Tibial nerve (tissue), 4 donors: ENCODE data around the gene C22orf15. TPM values are rescaled to one million over a fixed set of nuclear protein-coding genes. Genes with fewer than 3 reads are reported as not detected.
A peak's percentile ranks its signal among the peaks of the same experiment; 100 is the strongest.

Source experiments
- DNase-seq, 2 donors: peaks; one replicate each; pipeline ENCODE4 v3.0.0-alpha.2; 2019; ENCODE audit warnings: low spot score in 2 of 2
- H3K27ac ChIP-seq, 4 donors: fragments of 200-600 bp; sonication (generic) in 3 of 4; one replicate each; pipeline ENCODE4 v1.5.1; 2017 to 2019; ENCODE audit warnings: mild to moderate bottlenecking in 1 of 4
- H3K27me3 ChIP-seq, 2 donors: fragments of 200-600 bp; sonication (generic) in 1 of 2; one replicate each; pipeline versions ENCODE4 v1.5.1 to v1.6.0; 2017 to 2019
- H3K36me3 ChIP-seq, 3 donors: fragments of 200-600 bp; sonication (generic); one replicate each; pipeline ENCODE4 v1.5.1; 2018 to 2019
- H3K4me1 ChIP-seq, 4 donors: fragments of 200-600 bp; sonication (generic) in 3 of 4; one replicate each; pipeline ENCODE4 v1.5.1; 2017 to 2019
- H3K4me3 ChIP-seq, 4 donors: fragments of 200-600 bp; sonication (generic) in 3 of 4; one replicate each; pipeline ENCODE4 v1.5.1; 2017 to 2019; ENCODE audit warnings: mild to moderate bottlenecking in 1 of 4, moderate library complexity in 1 of 4
- H3K9me3 ChIP-seq, 4 donors: fragments of 200-600 bp; sonication (generic) in 3 of 4; one replicate each; pipeline ENCODE4 v1.5.1; 2017 to 2019
- EP300 ChIP-seq, 2 donors: sonication (generic); formaldehyde crosslinking; IDR thresholded peaks; one replicate each; pipeline ENCODE4 v1.6.1; 2017; ENCODE audit warnings: antibody characterized with exemption in 2 of 2, mild to moderate bottlenecking in 1 of 2
- POLR2A ChIP-seq, 2 donors: fragments of 450-650 bp; IDR thresholded peaks; one replicate each; pipeline ENCODE4 v1.6.1; 2017; ENCODE audit warnings: antibody characterized with exemption in 2 of 2, mild to moderate bottlenecking in 2 of 2, moderate library complexity in 2 of 2
- WGBS, 2 donors: methylation state at CpG; one replicate each; pipeline ENCODE4 v1.1.5; 2018; 5-methylcytosine and 5-hydroxymethylcytosine counted together
- total RNA-seq, 4 donors: library from RNA; depleted of rRNA; stranded (reverse); fragments of >200 nt; gene quantifications; one replicate each; pipeline ENCODE4 v1.1.0, GENCODE V29; 2016
- TF ChIP-seq, protein P1 (sequence below), 5 experiments: fragments of 200-600 bp in 3 of 5; fragments of 450-650 bp in 2 of 5; sonication (generic) in 3 of 5; IDR thresholded peaks; one replicate each; pipeline ENCODE4 v1.5.1; 2016 to 2019; ENCODE audit warnings: antibody characterized with exemption in 5 of 5, mild to moderate bottlenecking in 3 of 5, moderate library complexity in 2 of 5

C22orf15 gene
- total RNA-seq, 4 donors from 2014 or later, result 0.44 TPM; not detected in 3

DNA sequence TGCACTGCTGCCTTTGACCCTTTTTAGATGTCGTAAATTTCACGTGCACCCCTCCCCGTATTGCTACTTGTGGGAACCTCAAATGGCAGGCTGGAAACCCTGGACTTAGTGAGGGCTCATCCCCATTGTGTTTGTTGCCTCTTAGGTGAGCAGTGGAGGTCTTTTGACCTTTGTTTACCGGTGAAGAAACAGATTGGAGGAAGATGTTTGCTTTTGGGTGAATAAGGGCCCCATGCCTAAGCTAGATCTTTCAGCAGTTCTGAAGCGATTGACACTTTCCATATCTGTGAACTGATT is 24.8 kb downstream of the C22orf15 start:
- no peak for TF ChIP-seq POLR2A (IDR thresholded peaks at IDR 0.05)
- no peak for TF ChIP-seq EP300 (IDR thresholded peaks at IDR 0.05)
- TF ChIP-seq, protein P1, sequence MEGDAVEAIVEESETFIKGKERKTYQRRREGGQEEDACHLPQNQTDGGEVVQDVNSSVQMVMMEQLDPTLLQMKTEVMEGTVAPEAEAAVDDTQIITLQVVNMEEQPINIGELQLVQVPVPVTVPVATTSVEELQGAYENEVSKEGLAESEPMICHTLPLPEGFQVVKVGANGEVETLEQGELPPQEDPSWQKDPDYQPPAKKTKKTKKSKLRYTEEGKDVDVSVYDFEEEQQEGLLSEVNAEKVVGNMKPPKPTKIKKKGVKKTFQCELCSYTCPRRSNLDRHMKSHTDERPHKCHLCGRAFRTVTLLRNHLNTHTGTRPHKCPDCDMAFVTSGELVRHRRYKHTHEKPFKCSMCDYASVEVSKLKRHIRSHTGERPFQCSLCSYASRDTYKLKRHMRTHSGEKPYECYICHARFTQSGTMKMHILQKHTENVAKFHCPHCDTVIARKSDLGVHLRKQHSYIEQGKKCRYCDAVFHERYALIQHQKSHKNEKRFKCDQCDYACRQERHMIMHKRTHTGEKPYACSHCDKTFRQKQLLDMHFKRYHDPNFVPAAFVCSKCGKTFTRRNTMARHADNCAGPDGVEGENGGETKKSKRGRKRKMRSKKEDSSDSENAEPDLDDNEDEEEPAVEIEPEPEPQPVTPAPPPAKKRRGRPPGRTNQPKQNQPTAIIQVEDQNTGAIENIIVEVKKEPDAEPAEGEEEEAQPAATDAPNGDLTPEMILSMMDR (IDR thresholded peaks at IDR 0.05), result no peak
- Histone ChIP-seq H3K9me3 (no peaks in the 10 kb centered on the region), H3K4me1 (peaks cover 0 to 58% (median 24%) of the 10 kb centered on the region in 4 donors), H3K4me3 (peak overlapping the region; percentile 62 to 88 (median 84)), H3K36me3 (peaks cover 0 to 8% (median 3%) of the 10 kb centered on the region in 3 donors), H3K27me3 (no peaks in the 10 kb centered on the region), H3K27ac (peak overlapping the region; percentile 95 to 100 (median 98))
- 2 to 4% methylated on average over 5 of the region's 5 CpGs for whole genome bisulfite sequencing, 2 donors
- no peak for DNase-seq

DNA sequence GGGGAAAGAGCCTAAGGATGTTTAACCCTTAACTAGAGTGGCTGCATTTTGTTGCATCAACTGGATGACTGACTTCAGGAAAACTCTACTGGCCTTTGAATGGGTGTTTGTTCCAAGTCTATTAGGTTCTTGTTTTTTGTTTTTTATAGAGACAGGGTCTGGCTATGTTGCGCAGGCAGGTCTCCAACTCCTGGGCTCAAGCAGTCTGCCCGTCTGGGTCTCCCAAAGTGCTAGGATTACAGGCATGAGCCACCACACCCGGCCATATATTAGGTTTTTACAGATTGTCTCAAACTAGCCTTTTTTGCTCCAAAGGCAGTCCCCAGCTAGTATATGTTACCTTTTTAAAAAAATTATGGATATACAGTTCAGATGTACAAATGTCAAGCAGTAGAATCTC is 25.1 kb downstream of the C22orf15 start:
- Histone ChIP-seq H3K4me3 (peak overlapping the region; percentile 62 to 88 (median 84)), H3K4me1 (peaks cover 0 to 61% (median 24%) of the 10 kb centered on the region in 4 donors), H3K9me3 (no peaks in the 10 kb centered on the region), H3K27me3 (no peaks in the 10 kb centered on the region), H3K27ac (peak overlapping the region in 3 of 4 donors; percentile 97 to 100 (median 99)), H3K36me3 (peaks cover 0 to 11% (median 6%) of the 10 kb centered on the region in 3 donors)
- TF ChIP-seq EP300 (IDR thresholded peaks at IDR 0.05), result no peak
- TF ChIP-seq POLR2A (IDR thresholded peaks at IDR 0.05), result no peak
- TF ChIP-seq, protein P1 (IDR thresholded peaks at IDR 0.05), result no peak
- no peak for DNase-seq
- 38 to 42% methylated on average over 3 of the region's 3 CpGs for whole genome bisulfite sequencing, 2 donors

DNA sequence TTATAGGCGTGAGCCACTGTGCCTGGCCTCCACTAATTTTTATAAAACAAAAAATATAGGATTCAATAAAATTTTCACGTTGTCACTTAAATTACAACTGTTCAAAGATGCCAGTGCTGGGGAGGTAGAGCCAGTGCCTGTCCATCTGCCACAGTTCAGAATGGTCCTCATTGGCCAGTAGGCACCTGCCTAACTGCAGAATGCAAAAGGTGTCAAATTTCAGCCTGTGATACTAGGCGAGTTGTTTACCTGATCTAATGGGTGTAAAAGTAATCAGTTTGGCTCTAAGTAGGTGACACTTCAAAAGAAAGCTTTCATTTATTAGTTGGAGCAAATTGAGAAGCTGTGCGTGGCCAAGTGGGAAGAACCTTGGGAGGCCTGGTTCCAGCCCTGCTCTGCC is 26.3 kb downstream of the C22orf15 start:
- H3K4me1 ChIP-seq, result peaks cover 0 to 61% (median 24%) of the 10 kb centered on the region in 4 donors
- no peak overlapping the region for H3K27ac ChIP-seq
- H3K9me3 ChIP-seq, result no peaks in the 10 kb centered on the region
- no peaks in the 10 kb centered on the region for H3K27me3 ChIP-seq
- H3K36me3 ChIP-seq, result peaks cover 0 to 23% (median 12%) of the 10 kb centered on the region in 3 donors
- TF ChIP-seq EP300 (IDR thresholded peaks at IDR 0.05), result no peak
- TF ChIP-seq, protein P1 (IDR thresholded peaks at IDR 0.05), result no peak
- no peak for TF ChIP-seq POLR2A (IDR thresholded peaks at IDR 0.05)
- DNase-seq, result no peak
- WGBS, 2 donors, result 67 to 74% methylated on average over 4 of the region's 4 CpGs
- no peak overlapping the region for H3K4me3 ChIP-seq

DNA sequence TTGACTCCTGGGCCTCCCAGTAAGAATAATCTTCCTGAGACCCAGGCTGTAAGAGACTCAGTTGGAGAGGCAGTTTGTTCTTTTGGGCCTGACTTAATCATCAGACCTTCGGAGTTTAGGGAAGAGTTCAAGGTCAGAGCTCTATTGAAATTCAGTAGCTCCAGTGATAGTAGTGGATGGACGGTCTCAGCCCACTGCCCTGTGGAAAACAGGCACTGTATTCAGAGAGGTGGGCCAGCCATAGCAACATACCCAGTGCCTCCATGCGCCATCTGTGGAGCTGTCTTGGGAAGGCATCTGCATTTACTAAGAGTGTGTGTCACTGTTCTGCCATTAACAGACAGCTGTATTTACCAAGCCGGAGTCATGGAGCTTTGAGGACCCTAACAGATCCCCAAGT is 26.8 kb downstream of the C22orf15 start:
- Histone ChIP-seq H3K4me1 (peaks cover 0 to 61% (median 24%) of the 10 kb centered on the region in 4 donors), H3K9me3 (no peaks in the 10 kb centered on the region), H3K4me3 (no peak overlapping the region), H3K27me3 (no peaks in the 10 kb centered on the region), H3K36me3 (peaks cover 0 to 29% (median 12%) of the 10 kb centered on the region in 3 donors), H3K27ac (peak overlapping the region in 2 of 4 donors; percentile 1 to 32)
- DNase-seq, result no peak
- TF ChIP-seq POLR2A (IDR thresholded peaks at IDR 0.05) (no peak), EP300 (IDR thresholded peaks at IDR 0.05) (no peak)
- TF ChIP-seq, protein P1 (IDR thresholded peaks at IDR 0.05), result no peak
- WGBS, 2 donors, result 45 to 65% methylated on average over 4 of the region's 4 CpGs

DNA sequence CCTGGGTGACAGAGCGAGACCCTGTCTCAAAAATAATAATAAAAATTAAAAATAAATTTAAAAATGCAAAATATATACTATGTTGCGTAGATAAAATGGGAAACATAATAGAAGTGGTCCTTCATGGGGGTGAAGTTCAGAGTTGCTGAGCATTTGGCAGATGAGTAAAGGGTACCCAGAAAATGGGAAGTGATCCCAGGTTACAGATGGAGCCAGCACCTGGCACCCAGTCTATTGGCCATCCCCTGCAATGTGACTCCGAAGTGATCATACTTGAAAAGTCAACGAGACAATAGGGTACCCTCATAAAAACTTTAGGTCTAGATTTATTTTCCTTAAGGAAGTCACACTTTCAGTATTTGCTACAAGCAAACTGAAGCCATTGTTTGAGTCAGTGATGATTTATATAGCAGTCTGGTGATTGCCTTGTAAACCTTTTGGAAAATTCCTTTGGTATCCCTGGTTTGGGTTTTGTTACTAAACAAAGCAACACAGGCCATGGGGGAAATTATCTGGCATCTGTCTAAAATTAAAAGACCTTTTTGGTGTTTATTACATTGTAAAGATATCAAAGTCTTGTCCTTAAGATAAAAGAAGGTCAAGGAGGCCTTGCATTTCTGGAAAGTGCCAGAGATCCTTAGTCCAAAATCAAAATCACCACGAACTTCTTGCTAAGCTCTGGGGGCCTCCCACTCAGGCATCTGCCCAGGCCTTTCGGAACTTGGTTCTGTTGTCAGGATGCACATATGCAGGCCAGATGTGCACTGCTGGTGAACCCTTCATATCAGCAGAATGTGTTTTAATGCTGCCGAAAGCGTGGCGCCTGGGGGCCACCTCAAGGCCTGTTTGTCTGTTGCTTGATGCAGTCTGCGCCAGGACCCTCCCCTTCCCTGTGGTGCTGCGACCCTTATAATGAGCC is 28.3 kb downstream of the C22orf15 start:
- no peaks in the 10 kb centered on the region for H3K9me3 ChIP-seq
- peak; percentile 57 to 59 for DNase-seq
- 57 to 60% methylated on average over 11 of the region's 11 CpGs for WGBS, 2 donors
- H3K4me1 ChIP-seq, result peaks cover 0 to 62% (median 24%) of the 10 kb centered on the region in 4 donors
- no peaks in the 10 kb centered on the region for H3K27me3 ChIP-seq
- peak overlapping the region in 2 of 4 donors; percentile 18 to 64 for H3K27ac ChIP-seq
- TF ChIP-seq, protein P1 (IDR thresholded peaks at IDR 0.05), result no peak
- peak in 1 of 2 donors; percentile 44 for TF ChIP-seq EP300 (IDR thresholded peaks at IDR 0.05)
- no peak overlapping the region for H3K4me3 ChIP-seq
- peaks cover 0 to 43% (median 12%) of the 10 kb centered on the region in 3 donors for H3K36me3 ChIP-seq
